Activated naive CD4-positive, alpha-beta T cell treated with anti-CD3 and anti-CD28 coated beads, Interleukin-2, amount 50 U/mL, for 72 hours (primary cell): ENCODE measurements around the gene ADSS1. TPM values are rescaled to one million over a fixed set of nuclear protein-coding genes. Genes with fewer than 3 reads are reported as not detected.

Experiments
- ATAC-seq, 2 donors: fragments of 150-1000 bp; cut with Tn5 transposase; 2 replicates each; pipeline ENCODE4 v1.10.0; 2021; ENCODE audit warnings: mild to moderate bottlenecking in 2 of 2, moderate library complexity in 2 of 2
- DNase-seq, 2 donors: peaks; one replicate each; pipeline ENCODE4 v3.0.0; 2021 to 2022; ENCODE audit warnings: low spot score in 2 of 2
- H3K27ac Mint-ChIP-seq, 2 donors: one replicate each; pipeline ENCODE4 v1.8.0; 2022; ENCODE audit warnings: mild to moderate bottlenecking in 2 of 2, mixed read lengths in 2 of 2
- H3K36me3 Mint-ChIP-seq, 2 donors: one replicate each; pipeline ENCODE4 v1.8.0; 2022; ENCODE audit warnings: mixed read lengths in 2 of 2
- H3K9me3 Mint-ChIP-seq, 2 donors: one replicate each; pipeline ENCODE4 v1.8.0; 2022; ENCODE audit warnings: mixed read lengths in 2 of 2
- total RNA-seq, 2 donors: library from RNA; stranded (reverse); gene quantifications; one replicate each; pipeline ENCODE4 v1.2.3, GENCODE V29; 2022

ADSS1 gene
- total RNA-seq, 2 donors from 2014 or later = 2.7 to 7.3 TPM

DNA sequence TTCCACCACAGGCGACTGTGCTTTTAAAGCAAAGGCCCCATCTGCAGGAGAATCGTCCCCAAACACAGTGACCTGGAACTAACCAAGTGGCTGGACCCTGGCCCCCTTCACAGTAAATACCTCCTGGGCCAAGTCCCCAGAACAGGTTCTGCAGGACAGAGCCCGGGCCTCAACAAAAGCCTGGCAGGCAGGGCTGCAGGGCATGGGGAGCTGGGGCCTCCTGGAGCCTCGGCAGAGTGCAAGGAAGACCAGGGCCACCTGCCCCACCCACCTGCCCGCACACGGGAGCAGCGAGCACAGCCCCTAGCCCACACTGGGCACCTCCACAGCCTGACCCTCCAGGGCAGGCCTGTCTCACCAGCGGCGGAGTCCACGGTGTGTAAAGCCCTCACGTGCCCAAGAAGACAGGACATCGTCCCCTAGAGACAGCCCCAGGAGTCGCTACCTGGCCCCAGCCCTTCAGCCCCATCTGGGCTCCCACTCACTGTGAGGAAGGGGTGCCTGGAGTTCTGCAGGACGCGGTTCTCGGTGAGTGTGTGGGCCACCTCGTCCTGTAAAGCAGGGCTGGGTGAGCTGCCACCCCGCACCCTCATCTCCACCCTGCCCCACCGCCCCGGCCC is 50.5 kb downstream of the ADSS1 start:
- H3K36me3 Mint-ChIP-seq = peaks cover 18 to 23% of the 10 kb centered on the region in 2 donors
- DNase-seq (no peak), ATAC-seq (no peak)
- peaks cover 0 to 4% of the 10 kb centered on the region in 2 donors for H3K9me3 Mint-ChIP-seq
- no peak overlapping the region for H3K27ac Mint-ChIP-seq

DNA sequence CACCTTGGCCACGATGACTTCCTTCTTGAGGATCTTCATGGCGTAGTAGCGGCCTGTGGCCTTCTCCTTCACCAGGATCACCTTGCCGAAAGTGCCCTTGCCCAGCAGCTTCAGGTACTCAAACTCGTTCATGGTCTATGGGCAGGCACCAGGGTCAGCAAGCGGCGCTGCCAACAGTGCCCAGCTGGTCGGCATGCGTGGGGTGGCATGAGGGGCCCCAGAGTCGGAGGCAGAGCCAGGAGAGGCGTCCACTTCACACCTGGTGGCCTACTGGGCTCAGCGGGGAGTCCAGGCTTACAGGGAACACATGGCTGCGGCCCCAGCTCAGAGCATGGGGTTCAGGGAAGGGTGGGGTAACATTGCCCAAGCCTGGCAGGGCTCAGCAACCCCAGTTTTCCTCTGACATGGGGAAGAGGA is 51.1 kb downstream of the ADSS1 start:
- DNase-seq (no peak), ATAC-seq (no peak)
- H3K27ac Mint-ChIP-seq = no peak overlapping the region
- peaks cover 0 to 4% of the 10 kb centered on the region in 2 donors for H3K9me3 Mint-ChIP-seq
- peaks cover 18 to 23% of the 10 kb centered on the region in 2 donors for H3K36me3 Mint-ChIP-seq

DNA sequence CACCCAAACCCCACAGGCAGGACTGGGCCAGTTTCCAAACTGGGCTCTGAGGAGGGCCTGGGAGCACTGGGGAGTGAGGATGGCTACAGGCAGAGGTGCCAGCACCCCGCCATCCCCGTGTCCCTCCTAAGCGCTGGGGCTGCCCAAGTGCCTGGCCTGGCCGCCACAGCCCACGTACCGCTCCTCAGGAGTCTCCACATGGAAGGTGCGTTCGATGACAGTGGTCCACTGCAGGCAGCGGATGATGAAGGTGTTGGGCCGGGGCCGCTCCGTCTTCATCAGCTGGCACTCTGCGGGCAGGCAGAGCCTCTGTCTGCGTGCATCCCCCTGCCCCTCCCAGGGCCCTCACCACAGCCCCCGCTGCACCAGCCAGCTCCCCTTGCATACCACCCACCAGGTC is 52.5 kb downstream of the ADSS1 start:
- Mint-ChIP-seq H3K27ac (peak overlapping the region in 1 of 2 donors; percentile 66), H3K9me3 (no peaks in the 10 kb centered on the region), H3K36me3 (peaks cover 12 to 14% of the 10 kb centered on the region in 2 donors)
- no peak for ATAC-seq
- no peak for DNase-seq

DNA sequence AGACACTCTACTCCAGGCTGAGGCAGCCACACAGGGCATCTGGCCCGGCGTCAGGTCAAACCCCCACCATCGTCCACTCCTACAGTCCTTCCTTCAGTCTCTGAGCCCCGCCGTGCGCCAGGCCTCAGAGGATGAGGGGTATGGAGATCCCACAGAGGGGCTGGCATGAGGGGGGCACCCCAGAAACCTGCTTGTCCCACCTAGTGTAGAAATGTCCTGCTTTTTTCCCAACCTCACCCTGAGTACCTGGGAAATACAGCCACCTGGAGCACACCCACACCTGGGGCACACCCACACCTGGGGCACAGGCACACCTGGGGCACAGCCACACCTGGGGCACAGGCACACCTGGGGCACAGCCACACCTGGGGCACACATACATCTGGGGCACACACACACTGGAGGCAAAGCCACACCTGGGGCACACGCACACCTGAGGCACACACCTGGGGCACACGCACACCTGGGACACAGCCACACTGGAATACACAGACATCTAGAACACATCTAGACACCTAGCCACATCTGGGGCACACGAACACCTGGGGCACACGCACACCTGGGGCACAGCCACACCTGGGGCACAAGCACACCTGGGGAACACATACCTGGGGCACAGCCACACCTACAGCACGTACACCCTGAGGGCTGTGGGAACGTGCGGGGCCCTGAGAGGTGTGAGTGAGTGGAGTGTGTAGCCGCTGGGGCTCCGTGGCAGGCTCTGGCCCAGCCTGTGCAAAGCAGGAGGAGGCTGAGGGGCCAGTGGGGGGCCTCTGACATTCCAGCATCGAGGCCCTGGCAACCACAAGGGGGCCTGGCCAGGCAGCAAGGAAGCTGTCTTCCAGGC is 53.2 kb downstream of the ADSS1 start:
- no peaks in the 10 kb centered on the region for H3K9me3 Mint-ChIP-seq
- H3K27ac Mint-ChIP-seq = peak overlapping the region in 1 of 2 donors; percentile 66
- no peak for DNase-seq
- H3K36me3 Mint-ChIP-seq = peaks cover 5 to 7% of the 10 kb centered on the region in 2 donors
- no peak for ATAC-seq

- H3K9me3 Mint-ChIP-seq = no peaks in the 10 kb centered on the region
- ATAC-seq = no peak
- DNase-seq = no peak
- no peak overlapping the region for H3K27ac Mint-ChIP-seq
- peaks cover 0 to 7% of the 10 kb centered on the region in 2 donors for H3K36me3 Mint-ChIP-seq
These were observed 53.8 kb downstream of the ADSS1 start for GRCh38 chr14:104777808-104778249.

DNA sequence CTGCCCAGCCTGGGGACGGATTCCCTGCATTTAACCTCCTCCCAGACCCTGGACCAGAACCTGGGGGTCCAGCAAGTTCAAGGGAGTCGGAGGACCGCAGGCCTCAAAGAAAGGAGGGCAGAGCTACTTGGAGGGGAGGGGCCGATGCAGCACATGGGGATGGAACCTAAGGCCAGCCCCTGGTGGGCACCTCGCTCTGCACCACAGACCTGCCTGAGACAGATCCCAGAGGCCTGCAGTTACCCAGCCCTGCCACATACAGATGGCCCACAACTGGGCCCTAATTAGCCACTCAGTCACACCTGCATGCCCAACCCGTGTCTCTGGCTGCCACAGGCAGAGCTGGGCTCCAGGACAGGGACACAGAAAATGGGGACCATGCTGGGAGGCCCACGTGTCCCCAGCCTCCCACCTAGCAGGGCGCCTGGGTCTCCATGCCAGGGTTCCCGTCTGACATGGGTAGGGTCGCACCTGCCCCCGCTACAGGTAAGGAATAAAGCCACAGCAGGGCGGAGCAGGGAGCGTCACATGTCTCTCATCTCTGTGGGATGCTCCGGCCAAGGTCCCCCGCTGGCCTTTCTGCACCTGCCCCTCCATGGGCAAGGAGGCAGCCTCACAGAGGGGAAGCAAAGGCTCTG is 54.8 kb downstream of the ADSS1 start:
- H3K27ac Mint-ChIP-seq = no peak overlapping the region
- no peaks in the 10 kb centered on the region for H3K9me3 Mint-ChIP-seq
- peaks cover 0 to 7% of the 10 kb centered on the region in 2 donors for H3K36me3 Mint-ChIP-seq
- DNase-seq (no peak), ATAC-seq (no peak)

DNA sequence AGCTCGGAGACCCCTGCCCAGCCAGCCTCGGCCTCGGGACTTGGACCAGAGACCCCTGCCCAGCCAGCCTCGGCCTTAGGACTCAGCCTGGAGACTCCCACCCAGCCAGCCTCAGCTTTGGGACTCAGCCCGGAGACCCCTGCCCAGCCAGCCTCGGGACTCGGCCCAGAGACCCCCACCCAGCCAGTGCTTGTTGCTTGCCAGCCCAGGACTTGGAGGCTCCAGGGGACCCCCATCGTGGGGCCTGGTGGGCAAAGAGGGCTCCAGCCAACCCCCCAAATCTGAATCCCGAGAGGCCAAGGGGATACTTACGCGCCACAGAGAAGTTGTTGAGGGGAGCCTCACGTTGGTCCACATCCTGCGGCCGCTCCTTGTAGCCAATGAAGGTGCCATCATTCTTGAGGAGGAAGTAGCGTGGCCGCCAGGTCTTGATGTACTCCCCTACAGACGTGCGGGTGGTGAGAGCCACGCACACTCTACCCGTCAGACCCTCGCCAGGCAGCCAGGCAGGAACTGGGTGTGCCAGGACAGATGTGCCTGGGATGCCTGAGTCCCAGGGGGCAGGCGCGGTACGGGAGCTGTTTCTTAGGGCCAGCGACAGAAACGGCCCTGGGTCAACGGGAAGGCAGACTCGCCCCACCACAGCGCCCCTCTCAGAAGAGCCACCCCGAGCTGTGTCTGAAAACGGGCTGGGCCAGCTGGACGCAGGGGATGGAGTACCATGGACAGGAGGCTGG is 55.9 kb downstream of the ADSS1 start:
- H3K27ac Mint-ChIP-seq = no peak overlapping the region
- no peak for ATAC-seq
- no peak for DNase-seq
- H3K9me3 Mint-ChIP-seq = no peaks in the 10 kb centered on the region
- H3K36me3 Mint-ChIP-seq = peaks cover 0 to 7% of the 10 kb centered on the region in 2 donors

DNA sequence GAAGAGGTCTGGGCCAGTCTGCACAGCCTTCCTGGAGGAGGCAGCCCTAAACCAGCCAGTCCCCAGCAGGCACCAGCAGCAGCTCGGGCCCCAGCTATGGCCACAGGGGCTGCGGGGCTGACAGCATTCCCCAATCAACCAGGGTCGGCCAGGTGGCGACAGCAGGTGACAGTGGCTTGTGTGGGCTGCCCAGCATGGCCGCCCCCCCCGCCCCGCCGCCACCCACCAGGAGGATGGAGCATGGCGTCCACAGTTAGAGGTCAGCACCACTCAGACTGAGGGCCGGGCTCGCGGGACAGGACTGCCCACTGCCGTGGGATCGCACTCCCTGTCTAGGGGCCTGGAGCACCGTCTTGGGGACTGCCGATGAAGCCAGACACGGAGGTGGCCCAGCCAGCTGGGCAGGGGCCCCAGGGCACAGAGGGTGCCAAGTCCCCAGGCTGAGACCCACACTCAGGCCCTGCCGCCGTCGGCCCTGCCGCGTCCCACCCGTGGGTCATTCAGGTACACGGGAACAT is 56.5 kb downstream of the ADSS1 start:
- Mint-ChIP-seq H3K9me3 (no peaks in the 10 kb centered on the region), H3K27ac (no peak overlapping the region), H3K36me3 (peaks cover 0 to 7% of the 10 kb centered on the region in 2 donors)
- DNase-seq (no peak), ATAC-seq (no peak)

- H3K9me3 Mint-ChIP-seq = no peaks in the 10 kb centered on the region
- H3K36me3 Mint-ChIP-seq = peaks cover 0 to 1% of the 10 kb centered on the region in 2 donors
- no peak overlapping the region for H3K27ac Mint-ChIP-seq
- DNase-seq (no peak), ATAC-seq (no peak)
These were observed 57.4 kb downstream of the ADSS1 start for GRCh38 chr14:104781271-104782077.

- Mint-ChIP-seq H3K9me3 (no peaks in the 10 kb centered on the region), H3K36me3 (no peaks in the 10 kb centered on the region), H3K27ac (peak overlapping the region in 1 of 2 donors; percentile 11)
- DNase-seq = no peak
- no peak for ATAC-seq
These were observed 58.2 kb downstream of the ADSS1 start for GRCh38 chr14:104782086-104782807.

- DNase-seq (no peak), ATAC-seq (no peak)
- Mint-ChIP-seq H3K9me3 (no peaks in the 10 kb centered on the region), H3K27ac (peak overlapping the region in 1 of 2 donors; percentile 11), H3K36me3 (no peaks in the 10 kb centered on the region)
These were observed 58.7 kb downstream of the ADSS1 start for GRCh38 chr14:104782808-104783139.

- Mint-ChIP-seq H3K36me3 (no peaks in the 10 kb centered on the region), H3K27ac (no peak overlapping the region), H3K9me3 (no peaks in the 10 kb centered on the region)
- ATAC-seq (no peak), DNase-seq (no peak)
These were observed 59.6 kb downstream of the ADSS1 start for GRCh38 chr14:104783484-104784217.

- no peak for DNase-seq
- H3K36me3 Mint-ChIP-seq = no peaks in the 10 kb centered on the region
These were observed 60.2 kb downstream of the ADSS1 start for GRCh38 chr14:104784218-104784568.

GRCh38 chr14:104784846-104785707 is 61.0 kb downstream of the ADSS1 start:
- DNase-seq (no peak), ATAC-seq (no peak)
- Mint-ChIP-seq H3K9me3 (no peaks in the 10 kb centered on the region), H3K27ac (no peak overlapping the region), H3K36me3 (no peaks in the 10 kb centered on the region)

More at GRCh38 chr14:104784218-104784568, 60.2 kb downstream of the ADSS1 start:
- H3K9me3 Mint-ChIP-seq = no peaks in the 10 kb centered on the region
- ATAC-seq = no peak
- no peak overlapping the region for H3K27ac Mint-ChIP-seq
